Stromal cell of bone marrow (primary cell): ENCODE results near the gene SPAG8.

Source experiments
- DNase-seq: peaks from one replicate; pipeline ENCODE4 v3.0.0-alpha.2; 2012; ENCODE audit warnings: low read depth

The SPAG8 gene

GRCh38 chr9:35771943-35772342 is 40.1 kb downstream of the SPAG8 start:
- no peak for DNase-seq

GRCh38 chr9:35771534-35771933 is 40.5 kb downstream of the SPAG8 start:
- DNase-seq: no peak

- DNase-seq: no peak
Measured at GRCh38 chr9:35771075-35771433, 41.0 kb downstream of the SPAG8 start.

GRCh38 chr9:35769763-35770162 is 42.3 kb downstream of the SPAG8 start:
- no peak for DNase-seq

- DNase-seq: no peak
Measured at GRCh38 chr9:35767458-35767857, 44.6 kb downstream of the SPAG8 start.

- no peak for DNase-seq
Measured at GRCh38 chr9:35766997-35767396, 45.1 kb downstream of the SPAG8 start.

GRCh38 chr9:35763803-35764202 is 48.3 kb downstream of the SPAG8 start:
- DNase-seq: no peak

- no peak for DNase-seq
Measured at GRCh38 chr9:35763181-35763580, 48.9 kb downstream of the SPAG8 start.

GRCh38 chr9:35760651-35761050 is 51.4 kb downstream of the SPAG8 start:
- peak; percentile 76 for DNase-seq

GRCh38 chr9:35759795-35760194 is 52.3 kb downstream of the SPAG8 start:
- no peak for DNase-seq
